Measurements from ENCODE around the gene ELK4.

- TF ChIP-seq, protein P1, sequence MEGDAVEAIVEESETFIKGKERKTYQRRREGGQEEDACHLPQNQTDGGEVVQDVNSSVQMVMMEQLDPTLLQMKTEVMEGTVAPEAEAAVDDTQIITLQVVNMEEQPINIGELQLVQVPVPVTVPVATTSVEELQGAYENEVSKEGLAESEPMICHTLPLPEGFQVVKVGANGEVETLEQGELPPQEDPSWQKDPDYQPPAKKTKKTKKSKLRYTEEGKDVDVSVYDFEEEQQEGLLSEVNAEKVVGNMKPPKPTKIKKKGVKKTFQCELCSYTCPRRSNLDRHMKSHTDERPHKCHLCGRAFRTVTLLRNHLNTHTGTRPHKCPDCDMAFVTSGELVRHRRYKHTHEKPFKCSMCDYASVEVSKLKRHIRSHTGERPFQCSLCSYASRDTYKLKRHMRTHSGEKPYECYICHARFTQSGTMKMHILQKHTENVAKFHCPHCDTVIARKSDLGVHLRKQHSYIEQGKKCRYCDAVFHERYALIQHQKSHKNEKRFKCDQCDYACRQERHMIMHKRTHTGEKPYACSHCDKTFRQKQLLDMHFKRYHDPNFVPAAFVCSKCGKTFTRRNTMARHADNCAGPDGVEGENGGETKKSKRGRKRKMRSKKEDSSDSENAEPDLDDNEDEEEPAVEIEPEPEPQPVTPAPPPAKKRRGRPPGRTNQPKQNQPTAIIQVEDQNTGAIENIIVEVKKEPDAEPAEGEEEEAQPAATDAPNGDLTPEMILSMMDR (IDR thresholded peaks at IDR 0.05; ENCODE audit: low read length): no peak
- TF ChIP-seq EZH2 (optimal IDR thresholded peaks at IDR 0.05; ENCODE audit: low read depth, low read length): no peak
Observed at GRCh38 chr1:205633421-205633976, 1.7 kb upstream of the ELK4 start.

Measured in MM.1S (cell line).